NK-92 treated with Interleukin-12 subunit alpha and Interleukin-12 subunit beta, amount 100 ng/mL, for 24 hours (cell line): Measurements from ENCODE around the gene ORAI3.

Experiments used
- DNase-seq: peaks from one replicate; lab custom pipeline; 2025; lab: John Stamatoyannopoulos, UW

ORAI3 gene

DNA sequence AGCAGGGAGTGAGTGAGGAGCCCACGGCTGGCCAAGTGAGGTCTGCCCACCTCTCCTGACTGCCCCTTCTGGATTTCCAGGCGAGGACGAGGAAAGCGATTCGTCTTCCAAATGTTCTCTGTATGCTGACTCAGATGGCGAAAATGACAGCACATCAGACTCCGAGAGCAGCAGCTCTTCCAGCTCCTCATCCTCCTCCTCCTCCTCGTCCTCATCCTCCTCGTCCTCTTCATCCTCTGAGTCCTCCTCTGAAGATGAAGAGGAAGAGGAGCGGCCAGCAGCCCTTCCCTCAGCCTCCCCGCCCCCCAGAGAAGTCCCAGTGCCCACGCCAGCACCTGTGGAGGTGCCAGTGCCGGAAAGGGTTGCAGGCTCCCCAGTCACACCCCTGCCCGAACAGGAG is 22.4 kb downstream of the ORAI3 start:
- no peak for DNase-seq

DNA sequence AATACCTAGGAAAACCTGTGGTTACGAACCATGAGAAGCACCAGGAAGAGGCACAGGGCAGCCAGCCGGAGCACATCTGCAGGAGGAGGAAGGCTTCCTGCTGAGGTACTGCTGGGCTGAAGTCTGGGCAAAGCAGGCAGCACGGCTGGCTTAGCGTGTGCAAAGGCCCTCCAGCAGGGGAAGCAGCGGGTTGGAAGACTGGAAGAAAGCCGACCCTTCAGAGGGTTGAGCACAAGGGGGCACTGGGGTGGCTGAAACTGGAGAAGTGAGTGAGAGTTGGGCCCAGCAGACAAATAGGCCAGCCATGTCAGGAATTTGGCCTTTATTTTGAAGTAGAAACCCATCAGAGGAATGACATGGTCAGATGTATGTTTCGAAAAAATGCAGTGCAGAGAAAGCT is 24.0 kb downstream of the ORAI3 start:
- DNase-seq, result no peak

DNA sequence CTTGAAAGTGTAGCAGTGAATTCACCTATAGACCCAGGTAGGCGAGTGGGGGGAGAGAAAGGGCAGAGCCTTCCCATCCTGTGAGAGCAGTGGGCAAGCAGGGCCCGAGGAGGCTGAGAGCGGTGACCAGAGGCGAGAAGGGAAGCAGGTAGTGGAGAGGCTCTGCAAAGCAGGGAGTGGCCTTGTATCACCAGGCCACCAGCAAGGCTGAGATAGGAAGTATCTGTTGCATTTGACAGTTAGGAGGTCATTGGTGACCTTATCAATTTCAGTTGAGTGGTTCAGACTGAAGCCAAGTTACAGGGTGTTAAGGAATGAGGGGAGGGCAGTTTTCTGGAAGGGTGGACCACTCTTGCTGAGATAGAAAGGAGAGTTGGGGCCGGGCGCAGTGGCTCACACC is 25.5 kb downstream of the ORAI3 start:
- DNase-seq, result no peak

DNA sequence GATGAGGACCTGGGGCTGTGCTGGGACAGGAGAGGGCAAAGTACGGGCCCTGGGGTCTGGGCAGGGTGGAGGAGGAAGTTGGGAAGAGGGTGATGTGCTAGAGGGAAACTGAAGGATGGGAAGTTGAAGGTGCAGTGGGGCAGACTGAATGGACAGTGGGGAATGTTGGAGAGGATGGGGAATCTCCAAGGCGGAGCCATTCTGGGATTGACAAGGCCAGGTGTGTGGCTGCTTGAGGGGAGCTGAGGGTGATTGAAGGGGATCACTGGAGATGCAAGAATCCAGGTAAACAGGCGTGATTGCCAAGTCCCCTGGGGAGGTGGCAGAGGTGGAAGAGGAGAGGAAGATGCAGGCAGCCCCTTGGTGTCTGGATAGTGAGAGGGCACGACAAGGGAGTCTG is 27.6 kb downstream of the ORAI3 start:
- DNase-seq, result no peak

DNA sequence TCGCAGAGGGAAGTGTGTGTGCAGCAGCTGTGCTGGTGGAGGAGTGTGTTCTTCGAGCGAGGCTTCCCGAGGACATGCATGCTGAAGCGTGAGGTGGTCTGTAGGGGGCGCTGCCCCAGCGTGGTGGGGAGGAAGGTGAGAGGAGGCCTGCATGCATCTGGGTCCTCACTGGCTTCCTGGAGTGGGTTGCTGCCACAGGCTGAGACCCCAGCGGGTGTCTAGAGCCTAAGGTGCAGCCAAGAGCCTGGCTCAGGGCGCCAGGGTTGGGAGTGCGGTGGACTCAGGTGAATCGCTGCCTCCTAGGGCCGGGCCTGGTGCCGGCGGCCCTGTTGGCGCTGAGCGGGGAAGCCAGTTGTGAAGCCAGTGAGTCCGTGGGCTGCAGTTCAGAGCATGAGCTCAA is 28.6 kb downstream of the ORAI3 start:
- no peak for DNase-seq

DNA sequence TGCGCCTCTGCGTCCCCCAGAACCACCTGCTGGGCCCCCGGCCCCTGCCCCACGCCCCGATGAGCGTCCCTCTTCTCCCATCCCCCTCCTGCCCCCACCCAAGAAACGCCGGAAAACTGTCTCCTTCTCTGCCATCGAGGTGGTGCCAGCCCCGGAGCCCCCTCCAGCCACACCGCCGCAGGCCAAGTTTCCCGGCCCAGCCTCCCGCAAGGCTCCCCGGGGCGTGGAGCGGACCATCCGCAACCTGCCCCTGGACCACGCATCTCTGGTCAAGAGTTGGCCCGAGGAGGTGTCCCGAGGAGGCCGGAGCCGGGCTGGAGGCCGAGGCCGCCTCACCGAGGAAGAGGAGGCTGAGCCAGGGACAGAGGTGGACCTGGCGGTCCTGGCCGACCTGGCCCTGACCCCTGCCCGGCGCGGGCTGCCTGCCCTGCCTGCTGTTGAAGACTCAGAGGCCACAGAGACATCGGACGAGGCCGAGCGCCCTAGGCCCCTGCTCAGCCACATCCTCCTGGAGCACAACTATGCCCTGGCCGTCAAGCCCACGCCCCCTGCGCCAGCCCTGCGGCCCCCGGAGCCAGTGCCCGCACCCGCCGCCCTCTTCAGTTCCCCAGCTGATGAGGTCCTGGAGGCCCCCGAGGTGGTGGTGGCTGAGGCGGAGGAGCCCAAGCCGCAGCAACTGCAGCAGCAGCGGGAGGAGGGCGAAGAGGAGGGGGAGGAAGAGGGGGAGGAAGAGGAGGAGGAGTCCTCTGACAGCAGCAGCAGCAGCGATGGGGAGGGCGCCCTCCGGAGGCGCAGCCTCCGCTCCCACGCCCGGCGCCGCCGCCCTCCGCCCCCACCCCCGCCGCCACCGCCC is 30.5 kb downstream of the ORAI3 start:
- no peak for DNase-seq

DNA sequence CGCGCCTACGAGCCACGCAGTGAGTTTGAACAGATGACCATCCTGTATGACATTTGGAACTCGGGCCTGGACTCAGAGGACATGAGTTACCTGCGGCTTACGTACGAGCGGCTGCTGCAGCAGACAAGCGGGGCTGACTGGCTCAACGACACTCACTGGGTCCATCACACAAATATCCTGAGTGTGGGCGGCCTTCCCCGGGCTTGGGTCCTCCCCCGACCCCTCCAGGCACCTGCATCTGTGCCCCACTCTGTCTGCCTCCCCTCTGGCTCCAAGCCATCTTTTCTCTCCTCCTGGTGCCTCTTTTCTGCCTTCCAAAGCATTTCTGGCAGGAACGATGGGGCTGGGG is 31.1 kb downstream of the ORAI3 start:
- DNase-seq, result no peak

DNA sequence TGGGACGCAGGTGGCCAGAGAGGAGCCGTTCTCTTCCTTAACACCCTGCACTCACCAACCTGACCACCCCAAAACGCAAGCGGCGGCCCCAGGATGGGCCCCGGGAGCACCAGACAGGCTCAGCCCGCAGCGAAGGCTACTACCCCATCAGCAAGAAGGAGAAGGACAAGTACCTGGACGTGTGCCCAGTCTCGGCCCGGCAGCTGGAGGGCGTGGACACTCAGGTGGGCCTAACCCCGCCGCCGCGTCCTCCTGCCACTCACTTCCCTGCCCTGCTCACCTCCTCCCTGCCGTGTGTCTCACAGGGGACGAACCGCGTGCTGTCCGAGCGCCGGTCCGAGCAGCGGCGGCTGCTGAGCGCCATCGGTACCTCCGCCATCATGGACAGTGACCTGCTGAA is 31.6 kb downstream of the ORAI3 start:
- no peak for DNase-seq

DNA sequence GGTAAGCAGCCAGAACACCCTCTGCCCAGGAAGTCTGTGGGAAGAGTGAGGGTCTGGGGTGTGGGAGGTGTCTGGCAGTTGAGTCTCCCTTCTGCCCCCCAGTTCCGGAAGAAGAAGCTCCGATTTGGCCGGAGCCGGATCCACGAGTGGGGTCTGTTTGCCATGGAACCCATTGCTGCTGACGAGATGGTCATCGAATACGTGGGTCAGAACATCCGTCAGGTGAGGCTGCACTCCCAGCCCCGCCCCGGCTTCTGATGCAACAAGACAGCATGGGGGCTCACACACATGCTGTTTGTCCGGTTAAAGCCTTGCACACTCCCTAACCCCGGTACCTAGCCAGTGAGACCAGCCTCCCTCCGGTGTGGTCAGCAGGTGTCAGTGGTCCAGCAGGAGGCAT is 32.1 kb downstream of the ORAI3 start:
- no peak for DNase-seq

DNA sequence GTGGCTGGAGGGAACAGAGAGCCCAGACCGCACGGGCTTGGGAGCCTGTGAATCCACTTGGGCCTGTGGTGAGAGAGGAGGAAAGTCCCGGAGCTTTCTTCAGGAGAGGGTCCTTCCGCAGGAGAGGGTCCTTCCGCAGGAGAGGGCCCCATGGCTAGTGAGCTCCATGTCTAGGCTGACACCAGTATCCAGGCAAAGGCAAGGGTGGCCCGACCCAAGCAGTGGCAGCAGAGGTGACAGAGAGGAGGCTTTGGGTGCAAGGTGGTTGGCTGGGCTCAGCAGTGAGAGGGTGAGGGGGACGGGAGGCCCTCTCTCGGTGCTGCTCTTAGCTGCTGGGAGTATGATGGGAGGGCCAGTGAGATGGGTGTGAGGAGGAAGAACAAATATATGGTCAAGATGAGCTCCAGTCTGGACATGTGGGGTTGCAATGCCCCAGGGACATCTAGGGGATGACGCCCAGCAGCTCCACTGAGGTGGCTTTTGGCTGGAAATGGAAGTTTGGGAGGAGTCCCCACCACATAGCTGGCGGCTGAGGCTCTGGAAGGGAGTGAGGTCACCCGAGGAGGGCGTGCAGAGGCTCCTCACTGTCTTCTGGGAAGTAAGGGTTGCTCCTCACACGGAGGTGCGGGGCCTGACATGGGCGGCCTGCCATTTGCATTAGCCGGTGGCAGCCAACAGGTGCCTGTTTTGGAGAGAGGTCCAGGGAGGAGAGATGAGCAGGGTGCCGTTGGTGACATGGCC is 33.9 kb downstream of the ORAI3 start:
- no peak for DNase-seq

DNA sequence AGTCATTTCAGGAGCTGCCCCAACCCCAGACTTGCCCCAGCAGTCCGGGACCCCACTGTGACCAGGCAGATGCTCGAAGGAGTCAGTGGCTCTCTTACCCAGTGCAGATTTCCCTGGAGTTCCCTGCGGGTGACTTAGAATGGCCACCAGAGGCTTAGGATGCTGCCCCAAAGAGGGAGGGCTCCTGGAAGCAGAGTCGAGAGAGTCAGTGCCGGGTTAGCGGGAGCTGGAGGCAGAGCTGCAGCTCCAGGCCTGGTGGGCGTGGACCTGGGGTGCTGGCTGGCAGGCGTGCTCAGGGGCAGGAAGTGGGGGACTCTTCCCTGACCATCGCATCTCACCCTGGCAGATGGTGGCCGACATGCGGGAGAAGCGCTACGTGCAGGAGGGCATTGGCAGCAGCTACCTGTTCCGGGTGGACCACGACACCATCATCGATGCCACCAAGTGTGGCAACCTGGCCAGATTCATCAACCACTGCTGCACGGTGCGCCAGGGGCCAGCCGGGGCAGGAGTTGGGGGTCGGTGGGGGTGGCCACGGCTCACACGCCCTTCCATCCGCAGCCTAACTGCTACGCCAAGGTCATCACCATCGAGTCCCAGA is 34.5 kb downstream of the ORAI3 start:
- DNase-seq, result no peak

DNA sequence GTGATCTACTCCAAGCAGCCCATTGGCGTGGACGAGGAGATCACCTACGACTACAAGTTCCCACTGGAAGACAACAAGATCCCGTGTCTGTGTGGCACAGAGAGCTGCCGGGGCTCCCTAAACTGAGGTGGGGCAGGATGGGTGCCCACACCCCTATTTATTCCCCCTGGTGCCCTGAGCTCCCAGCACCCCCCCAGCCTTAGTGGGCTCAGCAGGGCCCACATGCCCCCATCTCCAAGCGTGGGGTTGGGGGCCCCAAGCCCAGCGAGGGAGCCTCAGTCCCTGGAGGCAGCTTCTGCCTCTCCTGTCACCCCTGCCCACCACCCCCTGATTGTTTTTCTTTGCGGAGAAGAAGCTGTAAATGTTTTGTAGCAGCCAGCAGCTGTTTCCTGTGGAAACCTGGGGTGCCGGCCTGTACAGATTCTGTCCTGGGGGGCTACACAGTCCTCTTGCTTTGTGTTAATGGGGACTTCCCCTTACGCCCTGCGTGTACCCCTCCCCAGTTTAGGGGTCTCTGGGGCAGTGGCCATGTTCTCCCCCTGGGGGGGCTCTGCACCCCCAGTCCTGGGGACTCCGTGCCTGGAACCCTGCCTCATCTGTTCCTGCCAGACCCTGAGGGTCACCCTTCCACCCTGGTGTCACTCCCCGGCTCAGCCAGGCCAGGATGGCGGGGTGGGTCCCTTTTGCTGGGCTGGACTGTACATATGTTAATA is 35.2 kb downstream of the ORAI3 start:
- no peak for DNase-seq

DNA sequence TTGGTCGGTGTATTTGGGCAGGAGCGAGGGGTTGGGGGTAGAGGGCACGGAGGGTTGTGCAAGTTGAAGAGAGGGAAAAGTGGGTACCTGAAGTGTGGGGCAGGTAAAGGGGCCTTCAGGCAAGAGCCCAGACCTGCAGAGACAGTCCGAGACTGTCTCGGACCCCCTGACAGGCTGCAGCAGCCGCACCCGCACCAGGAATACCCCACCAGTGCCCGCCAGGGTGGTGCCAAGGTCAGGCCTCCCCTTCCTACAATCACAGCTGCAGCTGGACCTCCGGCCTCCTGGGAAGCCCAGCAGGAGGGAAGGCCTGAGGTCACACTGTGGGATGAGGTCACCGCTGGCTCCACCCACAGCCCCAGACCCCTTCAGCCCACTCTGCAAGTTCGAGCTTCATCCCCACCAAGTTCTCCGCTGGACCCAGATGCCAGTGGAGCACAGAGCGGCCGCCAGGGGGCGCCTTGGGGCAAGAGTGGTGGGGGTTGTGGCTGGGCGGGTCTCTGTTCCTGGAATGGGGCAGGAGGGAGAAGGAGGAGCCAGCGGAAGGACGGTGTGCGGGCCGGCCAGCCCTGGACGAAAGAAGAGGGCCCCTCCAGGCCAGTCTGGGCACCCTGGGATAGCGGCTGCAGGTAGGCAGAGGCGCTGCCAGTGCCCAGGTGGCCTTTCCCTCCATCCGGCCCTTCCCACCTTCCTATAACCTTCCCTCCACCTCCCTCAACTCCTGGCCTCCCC is 36.0 kb downstream of the ORAI3 start, which contains the start of gene HSD3B7:
TSS of gene HSD3B7 (plus strand) at position 539 of the 732 bp plus-strand sequence. CDS start 452 bp downstream, outside the sequence.
- peak; percentile 66 for DNase-seq

DNA sequence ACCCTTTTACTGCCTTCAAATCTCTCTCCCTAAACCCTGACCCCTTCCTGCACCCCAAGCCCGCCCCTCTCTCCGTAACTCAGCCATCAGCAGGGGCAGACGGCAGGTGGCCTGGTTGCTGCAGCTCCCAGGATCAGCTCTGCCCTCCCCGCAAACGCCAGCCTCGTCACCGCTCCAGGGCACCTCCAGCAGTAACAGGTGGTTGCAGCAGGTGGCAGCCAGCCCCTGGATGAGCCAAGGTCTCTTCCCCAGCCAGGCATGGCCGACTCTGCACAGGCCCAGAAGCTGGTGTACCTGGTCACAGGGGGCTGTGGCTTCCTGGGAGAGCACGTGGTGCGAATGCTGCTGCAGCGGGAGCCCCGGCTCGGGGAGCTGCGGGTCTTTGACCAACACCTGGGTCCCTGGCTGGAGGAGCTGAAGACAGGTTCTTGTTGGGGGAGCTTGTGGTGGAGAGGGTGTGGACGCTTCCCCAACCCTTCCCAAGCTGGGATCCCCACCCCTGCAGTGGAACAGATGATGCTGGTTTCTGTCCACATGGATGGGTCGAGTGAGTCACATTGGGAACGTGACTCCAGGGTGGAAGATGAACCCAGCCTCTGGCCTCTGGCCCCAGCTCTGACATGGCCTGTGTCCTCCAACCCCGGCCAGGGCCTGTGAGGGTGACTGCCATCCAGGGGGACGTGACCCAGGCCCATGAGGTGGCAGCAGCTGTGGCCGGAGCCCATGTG is 36.7 kb downstream of the ORAI3 start:
- DNase-seq, result no peak

DNA sequence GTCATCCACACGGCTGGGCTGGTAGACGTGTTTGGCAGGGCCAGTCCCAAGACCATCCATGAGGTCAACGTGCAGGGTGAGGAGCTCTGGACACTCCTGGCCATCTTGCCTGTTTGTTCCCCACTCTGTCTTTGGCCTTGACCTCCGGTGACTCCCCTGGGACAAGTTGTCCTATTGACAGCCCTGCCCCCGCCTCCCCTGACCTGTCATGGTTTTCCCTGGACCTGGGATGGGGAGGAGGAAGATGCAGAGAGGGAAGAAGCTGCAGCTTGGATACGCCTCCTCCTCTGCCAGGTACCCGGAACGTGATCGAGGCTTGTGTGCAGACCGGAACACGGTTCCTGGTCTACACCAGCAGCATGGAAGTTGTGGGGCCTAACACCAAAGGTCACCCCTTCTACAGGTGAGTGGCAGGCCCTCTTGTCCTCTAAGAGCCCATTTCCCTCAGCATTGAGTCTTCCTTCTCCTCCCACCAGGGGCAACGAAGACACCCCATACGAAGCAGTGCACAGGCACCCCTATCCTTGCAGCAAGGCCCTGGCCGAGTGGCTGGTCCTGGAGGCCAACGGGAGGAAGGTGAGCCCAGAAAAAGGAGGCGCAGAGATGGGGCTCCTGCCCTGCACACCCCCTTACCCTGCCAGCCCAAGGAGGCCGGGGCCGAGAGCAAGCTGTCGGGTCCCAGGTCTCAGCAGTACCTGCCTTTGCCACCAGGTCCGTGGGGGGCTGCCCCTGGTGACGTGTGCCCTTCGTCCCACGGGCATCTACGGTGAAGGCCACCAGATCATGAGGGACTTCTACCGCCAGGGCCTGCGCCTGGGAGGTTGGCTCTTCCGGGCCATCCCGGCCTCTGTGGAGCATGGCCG is 37.5 kb downstream of the ORAI3 start:
- DNase-seq, result no peak

DNA sequence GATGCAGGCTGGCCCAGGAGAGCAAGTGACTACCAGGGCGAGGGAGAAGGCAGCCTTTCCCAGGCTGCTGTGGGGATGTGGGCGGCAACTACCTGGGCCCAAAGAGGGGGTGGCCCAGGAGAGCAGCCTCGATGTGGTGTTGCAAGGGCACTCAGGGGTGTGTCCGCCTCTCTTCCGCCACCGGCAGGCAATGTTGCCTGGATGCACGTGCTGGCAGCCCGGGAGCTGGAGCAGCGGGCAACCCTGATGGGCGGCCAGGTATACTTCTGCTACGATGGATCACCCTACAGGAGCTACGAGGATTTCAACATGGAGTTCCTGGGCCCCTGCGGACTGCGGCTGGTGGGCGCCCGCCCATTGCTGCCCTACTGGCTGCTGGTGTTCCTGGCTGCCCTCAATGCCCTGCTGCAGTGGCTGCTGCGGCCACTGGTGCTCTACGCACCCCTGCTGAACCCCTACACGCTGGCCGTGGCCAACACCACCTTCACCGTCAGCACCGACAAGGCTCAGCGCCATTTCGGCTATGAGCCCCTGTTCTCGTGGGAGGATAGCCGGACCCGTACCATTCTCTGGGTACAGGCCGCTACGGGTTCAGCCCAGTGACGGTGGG is 38.8 kb downstream of the ORAI3 start:
- DNase-seq, result no peak

DNA sequence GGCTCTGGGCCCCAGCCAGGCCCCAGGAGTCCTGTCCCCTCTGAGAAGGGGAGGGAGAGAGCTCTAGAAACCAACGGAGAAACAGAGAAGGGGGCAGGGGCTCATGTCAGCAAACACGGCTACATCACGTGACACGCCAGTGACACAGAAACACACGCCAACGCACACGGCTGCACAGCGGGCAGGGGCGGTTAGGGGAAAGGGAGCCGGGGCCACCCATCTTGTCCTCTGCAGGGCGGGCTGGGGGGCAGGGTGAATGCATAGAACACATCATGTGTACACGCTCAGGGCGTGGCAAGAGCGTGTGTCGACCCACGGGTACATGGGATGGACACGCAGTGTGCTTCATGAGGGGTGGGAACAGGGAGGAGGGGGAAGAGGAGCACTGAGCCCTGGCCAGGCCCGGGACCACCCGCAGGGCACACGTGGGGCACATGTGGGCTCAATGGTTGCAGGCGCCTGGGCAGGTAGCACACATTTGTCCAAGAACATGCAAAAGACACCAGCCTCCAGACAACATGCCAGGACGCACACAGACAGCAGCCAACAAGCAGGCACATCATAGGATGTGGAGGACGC is 40.7 kb downstream of the ORAI3 start:
- no peak for DNase-seq

DNA sequence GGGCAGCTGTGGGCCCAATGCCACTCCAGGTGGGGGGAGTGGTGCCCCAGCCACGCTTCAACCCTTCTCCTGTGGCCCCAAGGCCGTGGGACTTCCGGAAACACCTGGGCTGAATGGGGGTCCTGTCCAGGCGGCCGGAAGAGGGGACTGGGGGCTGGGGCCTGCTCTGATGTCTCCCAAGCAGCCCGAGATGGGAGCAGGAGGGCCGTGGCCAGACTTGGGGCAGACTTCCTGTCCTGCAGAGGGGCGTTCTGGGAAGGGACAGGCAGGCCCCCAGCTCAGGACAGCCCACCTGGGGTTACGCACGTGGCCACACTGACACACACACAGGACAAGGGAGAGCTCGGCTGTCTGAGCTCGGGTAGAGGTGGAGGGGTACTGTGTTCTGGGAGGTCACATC is 41.2 kb downstream of the ORAI3 start:
- no peak for DNase-seq

DNA sequence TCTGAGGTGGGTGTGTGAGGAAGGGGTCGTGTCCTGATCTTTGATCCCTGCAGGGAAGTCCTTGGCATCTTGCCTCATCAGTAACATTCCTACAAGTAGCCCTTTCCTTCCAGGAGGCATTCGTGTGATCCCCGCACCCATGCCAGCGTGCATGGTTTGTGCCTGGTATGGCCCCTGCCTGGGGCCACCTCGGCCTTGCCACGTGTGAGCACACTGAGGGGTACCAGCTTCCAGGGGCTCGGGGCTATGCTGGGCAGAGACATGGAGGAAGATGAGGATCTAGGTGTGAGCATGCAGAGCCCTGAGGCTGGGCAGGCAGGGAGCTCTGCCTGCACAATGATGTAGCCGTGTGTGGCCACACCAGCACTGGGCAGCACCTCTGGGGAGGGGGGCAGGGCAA is 42.2 kb downstream of the ORAI3 start:
- no peak for DNase-seq
